PC-9 (cell line): Measurements from ENCODE around the gene RBMS2. TPM values are rescaled to one million over a fixed set of nuclear protein-coding genes. Genes with fewer than 3 reads are reported as not detected.

Experiments used
- BruUV-seq: library from RNA; stranded (reverse); fragments of 400-500 nt; replicated peaks from 2 replicates; lab custom pipeline; 2021; lab: Mats Ljungman, UMichigan
- CTCF ChIA-PET: fragments of 300-600 bp; sonication (Branson Sonifier 250); formaldehyde crosslinking; loops from one replicate; lab custom pipeline; 2022; ENCODE audit warnings: antibody characterized with exemption; lab: Charles Lee
- POLR2A ChIA-PET: fragments of 300-600 bp; sonication (Branson Sonifier 250); formaldehyde crosslinking; loops from one replicate; lab custom pipeline; 2022; ENCODE audit warnings: antibody characterized with exemption; ENCODE audit not compliant: unreplicated experiment; lab: Charles Lee
- DNase-seq, 2 experiments: peaks; one replicate each; pipeline versions ENCODE4 v3.0.0 to v3.0.0-alpha.2; 2015 to 2022; ENCODE audit warnings: mixed read lengths in 1 of 2
- H2AFZ ChIP-seq: fragments of 200-600 bp; sonication (generic); 2 replicates; pipeline ENCODE4 v1.8.1; 2017; ENCODE audit warnings: antibody characterized with exemption
- H3F3A ChIP-seq: fragments of 200-600 bp; sonication (generic); 2 replicates; pipeline ENCODE4 v1.8.1; 2017; ENCODE audit warnings: antibody characterized with exemption, mild to moderate bottlenecking, low read depth; ENCODE audit not compliant: insufficient read depth
- H3K27ac ChIP-seq: fragments of 200-600 bp; sonication (generic); 2 replicates; pipeline ENCODE4 v1.6.1; 2016; ENCODE audit warnings: mixed run types
- H3K27me3 ChIP-seq: fragments of 200-600 bp; sonication (generic); 2 replicates; pipeline ENCODE4 v1.6.1; 2016; ENCODE audit warnings: low read depth, mixed run types; ENCODE audit not compliant: insufficient read depth
- H3K36me3 ChIP-seq: fragments of 200-600 bp; sonication (generic); 2 replicates; pipeline ENCODE4 v1.6.1; 2016; ENCODE audit warnings: low read depth, mixed run types
- H3K4me1 ChIP-seq: fragments of 200-600 bp; sonication (generic); replicated peaks from 2 replicates; pipeline ENCODE4 v1.6.1; 2016; ENCODE audit warnings: mixed run types; ENCODE audit not compliant: insufficient read depth
- H3K4me2 ChIP-seq: fragments of 200-600 bp; sonication (generic); 2 replicates; pipeline ENCODE4 v1.6.1; 2017; ENCODE audit warnings: mixed run types
- H3K4me3 ChIP-seq: fragments of 200-600 bp; sonication (generic); 2 replicates; pipeline ENCODE4 v1.6.1; 2016; ENCODE audit warnings: mixed run types
- H3K79me2 ChIP-seq: fragments of 200-600 bp; sonication (generic); 2 replicates; pipeline ENCODE4 v1.6.1; 2017; ENCODE audit warnings: low read depth, mixed run types
- H3K9me2 ChIP-seq: fragments of 200-600 bp; sonication (generic); 2 replicates; pipeline ENCODE4 v1.8.1; 2017; ENCODE audit warnings: mild to moderate bottlenecking; ENCODE audit not compliant: insufficient read depth
- H3K9me3 ChIP-seq: fragments of 200-600 bp; sonication (generic); 2 replicates; pipeline ENCODE4 v1.8.1; 2016; ENCODE audit warnings: low read depth; ENCODE audit not compliant: insufficient read depth
- H4K20me1 ChIP-seq: fragments of 200-600 bp; sonication (generic); 2 replicates; pipeline ENCODE4 v1.8.1; 2017; ENCODE audit not compliant: insufficient read depth
- EZH2 ChIP-seq: fragments of 200-600 bp; sonication (generic); IDR thresholded peaks from 2 replicates; pipeline ENCODE4 v1.8.0; 2017; ENCODE audit warnings: antibody characterized with exemption, low read depth
- intact Hi-C: fragments of 100-400 bp; cut with micrococcal nuclease; formaldehyde crosslinking; loops from one replicate; pipeline ENCODE4 v1.10.0; 2022; ENCODE audit not compliant: unreplicated experiment
- total RNA-seq: library from RNA; stranded (reverse); gene quantifications from 2 replicates; pipeline ENCODE4 v1.2.3, GENCODE V29; 2021
- TF ChIP-seq, protein P1 (sequence below): fragments of 200-600 bp; sonication (generic); conservative IDR thresholded peaks from 2 replicates; pipeline ENCODE4 v1.6.1; 2017; ENCODE audit warnings: mixed run types, antibody characterized with exemption, mild to moderate bottlenecking, moderate library complexity

RBMS2 gene
- total RNA-seq, 1 experiment from 2014 or later, result 81.8 TPM

DNA sequence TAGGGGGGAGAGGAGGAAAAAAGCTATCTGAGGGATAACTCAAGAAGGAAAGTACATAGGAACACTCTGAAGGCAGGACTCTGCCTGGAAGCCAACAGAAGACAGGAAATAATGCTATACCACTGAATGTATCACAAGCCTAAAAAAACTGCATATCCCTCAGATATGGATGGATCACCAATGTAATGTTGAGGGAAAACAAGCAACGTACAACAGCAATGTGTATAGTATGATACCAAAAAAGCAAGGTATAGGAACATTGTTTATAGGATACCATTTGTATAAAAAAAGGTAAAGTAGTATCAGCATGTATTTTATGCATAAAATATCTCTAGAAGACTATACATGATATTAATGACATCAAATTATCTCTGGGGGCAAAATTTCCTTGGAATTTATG is 37.1 kb upstream of the RBMS2 start:
- ChIA-PET CTCF (no interaction called here), POLR2A (no interaction called here)
- no peak for DNase-seq
- Histone ChIP-seq H3K4me1 (no peaks in the 10 kb centered on the region), H2AFZ (no peak overlapping the region), H3F3A (no peaks in the 10 kb centered on the region), H4K20me1 (no peaks in the 10 kb centered on the region), H3K36me3 (no peaks in the 10 kb centered on the region), H3K79me2 (no peaks in the 10 kb centered on the region), H3K9me2 (no peaks in the 10 kb centered on the region), H3K27ac (no peak overlapping the region), H3K9me3 (no peaks in the 10 kb centered on the region), H3K27me3 (no peaks in the 10 kb centered on the region), H3K4me3 (no peak overlapping the region), H3K4me2 (no peak overlapping the region)
- BruUV-seq, result no TSS peak
- intact Hi-C loops, result no loop called here
- no peak for TF ChIP-seq EZH2
- TF ChIP-seq, protein P1, sequence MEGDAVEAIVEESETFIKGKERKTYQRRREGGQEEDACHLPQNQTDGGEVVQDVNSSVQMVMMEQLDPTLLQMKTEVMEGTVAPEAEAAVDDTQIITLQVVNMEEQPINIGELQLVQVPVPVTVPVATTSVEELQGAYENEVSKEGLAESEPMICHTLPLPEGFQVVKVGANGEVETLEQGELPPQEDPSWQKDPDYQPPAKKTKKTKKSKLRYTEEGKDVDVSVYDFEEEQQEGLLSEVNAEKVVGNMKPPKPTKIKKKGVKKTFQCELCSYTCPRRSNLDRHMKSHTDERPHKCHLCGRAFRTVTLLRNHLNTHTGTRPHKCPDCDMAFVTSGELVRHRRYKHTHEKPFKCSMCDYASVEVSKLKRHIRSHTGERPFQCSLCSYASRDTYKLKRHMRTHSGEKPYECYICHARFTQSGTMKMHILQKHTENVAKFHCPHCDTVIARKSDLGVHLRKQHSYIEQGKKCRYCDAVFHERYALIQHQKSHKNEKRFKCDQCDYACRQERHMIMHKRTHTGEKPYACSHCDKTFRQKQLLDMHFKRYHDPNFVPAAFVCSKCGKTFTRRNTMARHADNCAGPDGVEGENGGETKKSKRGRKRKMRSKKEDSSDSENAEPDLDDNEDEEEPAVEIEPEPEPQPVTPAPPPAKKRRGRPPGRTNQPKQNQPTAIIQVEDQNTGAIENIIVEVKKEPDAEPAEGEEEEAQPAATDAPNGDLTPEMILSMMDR, result no peak

DNA sequence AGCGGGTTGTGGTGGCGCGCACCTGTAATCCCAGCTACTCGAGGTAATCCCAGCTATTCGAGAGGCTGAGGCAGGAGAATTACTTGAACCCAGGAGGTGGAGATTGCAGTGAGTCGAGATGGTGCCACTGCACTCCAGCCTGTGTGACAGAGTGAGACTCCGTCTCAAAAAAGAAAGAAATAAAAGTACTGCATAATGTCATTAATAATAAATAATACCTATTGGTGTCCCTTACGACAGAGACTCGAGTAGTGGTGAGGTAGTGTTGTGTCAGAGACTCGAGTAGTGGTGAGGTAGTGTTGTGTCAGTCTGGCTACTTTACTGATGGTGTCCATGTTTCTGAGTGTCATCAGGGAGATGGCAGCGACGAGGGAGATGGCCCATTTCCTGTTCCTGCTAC is 34.9 kb upstream of the RBMS2 start:
- Histone ChIP-seq H3K9me2 (no peaks in the 10 kb centered on the region), H3K9me3 (no peaks in the 10 kb centered on the region), H3K4me1 (no peaks in the 10 kb centered on the region), H3K27ac (no peak overlapping the region), H3K4me3 (no peak overlapping the region), H2AFZ (no peak overlapping the region), H3K27me3 (peaks cover 16% of the 10 kb centered on the region; the same call in 1 of the 2 replicates), H3F3A (no peaks in the 10 kb centered on the region), H3K79me2 (no peaks in the 10 kb centered on the region), H3K36me3 (no peaks in the 10 kb centered on the region), H4K20me1 (no peaks in the 10 kb centered on the region), H3K4me2 (no peak overlapping the region)
- BruUV-seq, result no TSS peak
- intact Hi-C loops, result no loop called here
- no peak for TF ChIP-seq EZH2
- TF ChIP-seq, protein P1, result no peak
- ChIA-PET CTCF (no interaction called here), POLR2A (no interaction called here)
- no peak for DNase-seq

DNA sequence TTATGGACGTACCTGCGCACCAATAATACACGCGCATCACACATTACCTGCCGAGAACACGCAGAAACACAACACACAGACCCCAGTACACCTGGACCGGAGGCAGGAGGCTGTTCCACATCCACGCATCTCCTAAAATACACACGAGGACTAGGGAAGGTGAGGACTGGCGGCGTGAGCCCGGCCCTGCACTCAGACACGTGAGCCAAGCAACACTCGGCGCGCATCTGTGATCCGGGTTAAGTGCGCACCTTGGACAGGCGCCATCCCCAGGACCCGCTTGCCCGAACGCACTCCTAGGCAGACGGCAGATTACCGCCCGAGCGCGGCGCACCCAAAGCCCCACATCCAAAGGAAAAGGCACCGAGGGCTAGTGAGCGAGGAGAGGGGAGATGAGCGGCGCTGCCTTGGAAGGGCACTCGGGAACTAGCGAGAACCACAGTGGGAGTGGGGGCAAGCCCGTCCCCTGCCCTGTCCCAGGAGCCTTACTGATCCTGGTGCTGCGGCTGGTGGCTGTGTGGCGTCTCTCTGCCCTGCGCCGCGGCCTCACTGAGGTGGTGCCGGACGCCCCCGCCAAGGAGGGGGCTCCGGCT is 34.1 kb upstream of the RBMS2 start:
- Histone ChIP-seq H2AFZ (peak overlapping the region; percentile 81), H3K27ac (no peak overlapping the region), H3K4me3 (peak overlapping the region; percentile 57; the same call in 1 of the 2 replicates), H3F3A (no peaks in the 10 kb centered on the region), H3K4me1 (no peaks in the 10 kb centered on the region), H3K4me2 (peak overlapping the region; percentile 79), H4K20me1 (no peaks in the 10 kb centered on the region), H3K9me2 (no peaks in the 10 kb centered on the region), H3K9me3 (no peaks in the 10 kb centered on the region), H3K79me2 (no peaks in the 10 kb centered on the region), H3K27me3 (peaks cover 23% of the 10 kb centered on the region; the same call in 1 of the 2 replicates), H3K36me3 (no peaks in the 10 kb centered on the region)
- peak in 1 of 2 experiments; percentile 25 for DNase-seq
- POLR2A ChIA-PET, result interaction anchor here (0.6 kb wide), 1 partner anchor 174 kb away, joined by 4 read pairs; no protein-coding TSS in a partner anchor
- intact Hi-C loops, result no loop called here
- no TSS peak for BruUV-seq
- CTCF ChIA-PET, result interaction anchor here (0.6 kb wide), 1 partner anchor 25 kb away, joined by 3 read pairs; no protein-coding TSS in a partner anchor
- TF ChIP-seq EZH2, result no peak
- TF ChIP-seq, protein P1, result no peak
